ENCODE measurements around the gene PROCA1. TPM values are rescaled to one million over a fixed set of nuclear protein-coding genes. Genes with fewer than 3 reads are reported as not detected.

Gene PROCA1
- total and polyA plus RNA-seq, 2 of the 8 experiments (the other 6 are each of a cell fraction or from before 2014, with no cell fraction given), result 21.2 to 26.3 TPM

DNA sequence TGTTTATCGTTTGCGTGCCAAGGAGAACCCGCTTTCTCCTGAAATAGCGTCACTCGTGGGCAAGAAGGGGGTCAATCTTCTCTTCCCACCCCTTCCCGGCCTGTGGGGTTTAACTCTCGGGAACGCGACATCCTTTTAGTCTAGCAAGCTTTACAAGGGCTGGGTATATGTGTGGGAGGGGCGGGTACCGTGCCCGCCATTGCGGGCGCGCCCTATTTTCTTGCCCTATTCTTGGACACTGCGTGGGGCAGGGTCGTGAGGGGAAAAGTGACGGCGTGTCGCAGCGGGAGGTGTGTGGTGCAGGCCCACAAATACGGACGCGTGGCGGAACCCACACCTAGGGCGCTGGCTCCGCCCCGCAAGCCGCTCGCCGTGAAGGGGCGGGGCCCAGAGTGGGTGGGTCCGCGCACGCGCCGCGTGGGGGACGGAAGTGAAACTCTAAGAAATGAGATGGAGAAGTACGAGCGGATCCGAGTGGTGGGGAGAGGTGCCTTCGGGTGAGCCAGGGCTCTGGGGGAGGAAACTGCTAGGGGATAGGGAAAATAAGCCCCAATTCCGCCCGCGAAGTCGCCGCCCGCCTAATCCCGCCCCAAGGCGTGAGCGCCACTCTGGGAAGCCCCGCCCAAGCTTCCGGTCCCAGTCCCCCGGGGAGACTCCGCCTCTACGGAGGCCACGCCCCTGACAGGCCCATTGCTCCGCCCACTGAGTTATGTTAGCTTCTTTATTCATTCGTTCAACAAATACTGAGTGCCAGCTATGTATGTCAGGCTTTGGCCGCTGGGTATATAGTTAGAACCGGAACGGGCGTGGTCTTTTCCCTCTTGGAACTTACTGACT lies 16.9 kb upstream of the PROCA1 start, which contains the start of gene NEK8 (continued):
- TF ChIP-seq, protein P1, sequence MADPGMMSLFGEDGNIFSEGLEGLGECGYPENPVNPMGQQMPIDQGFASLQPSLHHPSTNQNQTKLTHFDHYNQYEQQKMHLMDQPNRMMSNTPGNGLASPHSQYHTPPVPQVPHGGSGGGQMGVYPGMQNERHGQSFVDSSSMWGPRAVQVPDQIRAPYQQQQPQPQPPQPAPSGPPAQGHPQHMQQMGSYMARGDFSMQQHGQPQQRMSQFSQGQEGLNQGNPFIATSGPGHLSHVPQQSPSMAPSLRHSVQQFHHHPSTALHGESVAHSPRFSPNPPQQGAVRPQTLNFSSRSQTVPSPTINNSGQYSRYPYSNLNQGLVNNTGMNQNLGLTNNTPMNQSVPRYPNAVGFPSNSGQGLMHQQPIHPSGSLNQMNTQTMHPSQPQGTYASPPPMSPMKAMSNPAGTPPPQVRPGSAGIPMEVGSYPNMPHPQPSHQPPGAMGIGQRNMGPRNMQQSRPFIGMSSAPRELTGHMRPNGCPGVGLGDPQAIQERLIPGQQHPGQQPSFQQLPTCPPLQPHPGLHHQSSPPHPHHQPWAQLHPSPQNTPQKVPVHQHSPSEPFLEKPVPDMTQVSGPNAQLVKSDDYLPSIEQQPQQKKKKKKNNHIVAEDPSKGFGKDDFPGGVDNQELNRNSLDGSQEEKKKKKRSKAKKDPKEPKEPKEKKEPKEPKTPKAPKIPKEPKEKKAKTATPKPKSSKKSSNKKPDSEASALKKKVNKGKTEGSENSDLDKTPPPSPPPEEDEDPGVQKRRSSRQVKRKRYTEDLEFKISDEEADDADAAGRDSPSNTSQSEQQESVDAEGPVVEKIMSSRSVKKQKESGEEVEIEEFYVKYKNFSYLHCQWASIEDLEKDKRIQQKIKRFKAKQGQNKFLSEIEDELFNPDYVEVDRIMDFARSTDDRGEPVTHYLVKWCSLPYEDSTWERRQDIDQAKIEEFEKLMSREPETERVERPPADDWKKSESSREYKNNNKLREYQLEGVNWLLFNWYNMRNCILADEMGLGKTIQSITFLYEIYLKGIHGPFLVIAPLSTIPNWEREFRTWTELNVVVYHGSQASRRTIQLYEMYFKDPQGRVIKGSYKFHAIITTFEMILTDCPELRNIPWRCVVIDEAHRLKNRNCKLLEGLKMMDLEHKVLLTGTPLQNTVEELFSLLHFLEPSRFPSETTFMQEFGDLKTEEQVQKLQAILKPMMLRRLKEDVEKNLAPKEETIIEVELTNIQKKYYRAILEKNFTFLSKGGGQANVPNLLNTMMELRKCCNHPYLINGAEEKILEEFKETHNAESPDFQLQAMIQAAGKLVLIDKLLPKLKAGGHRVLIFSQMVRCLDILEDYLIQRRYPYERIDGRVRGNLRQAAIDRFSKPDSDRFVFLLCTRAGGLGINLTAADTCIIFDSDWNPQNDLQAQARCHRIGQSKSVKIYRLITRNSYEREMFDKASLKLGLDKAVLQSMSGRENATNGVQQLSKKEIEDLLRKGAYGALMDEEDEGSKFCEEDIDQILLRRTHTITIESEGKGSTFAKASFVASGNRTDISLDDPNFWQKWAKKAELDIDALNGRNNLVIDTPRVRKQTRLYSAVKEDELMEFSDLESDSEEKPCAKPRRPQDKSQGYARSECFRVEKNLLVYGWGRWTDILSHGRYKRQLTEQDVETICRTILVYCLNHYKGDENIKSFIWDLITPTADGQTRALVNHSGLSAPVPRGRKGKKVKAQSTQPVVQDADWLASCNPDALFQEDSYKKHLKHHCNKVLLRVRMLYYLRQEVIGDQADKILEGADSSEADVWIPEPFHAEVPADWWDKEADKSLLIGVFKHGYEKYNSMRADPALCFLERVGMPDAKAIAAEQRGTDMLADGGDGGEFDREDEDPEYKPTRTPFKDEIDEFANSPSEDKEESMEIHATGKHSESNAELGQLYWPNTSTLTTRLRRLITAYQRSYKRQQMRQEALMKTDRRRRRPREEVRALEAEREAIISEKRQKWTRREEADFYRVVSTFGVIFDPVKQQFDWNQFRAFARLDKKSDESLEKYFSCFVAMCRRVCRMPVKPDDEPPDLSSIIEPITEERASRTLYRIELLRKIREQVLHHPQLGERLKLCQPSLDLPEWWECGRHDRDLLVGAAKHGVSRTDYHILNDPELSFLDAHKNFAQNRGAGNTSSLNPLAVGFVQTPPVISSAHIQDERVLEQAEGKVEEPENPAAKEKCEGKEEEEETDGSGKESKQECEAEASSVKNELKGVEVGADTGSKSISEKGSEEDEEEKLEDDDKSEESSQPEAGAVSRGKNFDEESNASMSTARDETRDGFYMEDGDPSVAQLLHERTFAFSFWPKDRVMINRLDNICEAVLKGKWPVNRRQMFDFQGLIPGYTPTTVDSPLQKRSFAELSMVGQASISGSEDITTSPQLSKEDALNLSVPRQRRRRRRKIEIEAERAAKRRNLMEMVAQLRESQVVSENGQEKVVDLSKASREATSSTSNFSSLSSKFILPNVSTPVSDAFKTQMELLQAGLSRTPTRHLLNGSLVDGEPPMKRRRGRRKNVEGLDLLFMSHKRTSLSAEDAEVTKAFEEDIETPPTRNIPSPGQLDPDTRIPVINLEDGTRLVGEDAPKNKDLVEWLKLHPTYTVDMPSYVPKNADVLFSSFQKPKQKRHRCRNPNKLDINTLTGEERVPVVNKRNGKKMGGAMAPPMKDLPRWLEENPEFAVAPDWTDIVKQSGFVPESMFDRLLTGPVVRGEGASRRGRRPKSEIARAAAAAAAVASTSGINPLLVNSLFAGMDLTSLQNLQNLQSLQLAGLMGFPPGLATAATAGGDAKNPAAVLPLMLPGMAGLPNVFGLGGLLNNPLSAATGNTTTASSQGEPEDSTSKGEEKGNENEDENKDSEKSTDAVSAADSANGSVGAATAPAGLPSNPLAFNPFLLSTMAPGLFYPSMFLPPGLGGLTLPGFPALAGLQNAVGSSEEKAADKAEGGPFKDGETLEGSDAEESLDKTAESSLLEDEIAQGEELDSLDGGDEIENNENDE (IDR thresholded peaks at IDR 0.05; ENCODE audit: insufficient replicate concordance, low read length), result no peak
- TF ChIP-seq GTF2F1 (IDR thresholded peaks at IDR 0.05; ENCODE audit: borderline replicate concordance, low read depth, low read length) (no peak), TEAD4 (IDR thresholded peaks at IDR 0.05; ENCODE audit: low read depth, low read length) (no peak), SP4 (IDR thresholded peaks at IDR 0.05; ENCODE audit: low read length) (peak; percentile 79; the same call in 1 of the 2 replicates), PHF8 (conservative IDR thresholded peaks at IDR 0.05; ENCODE audit: low read depth, low read length) (no peak; the same call in none of the 2 replicates), KDM4A (IDR thresholded peaks at IDR 0.05; ENCODE audit: low read depth, low read length, severe bottlenecking) (no peak), EZH2 (IDR thresholded peaks at IDR 0.05; ENCODE audit: low read depth, low read length, severe bottlenecking) (no peak), CBX8 (IDR thresholded peaks at IDR 0.05; ENCODE audit: borderline replicate concordance, low read depth, low read length) (no peak)
- TF ChIP-seq, protein P2, sequence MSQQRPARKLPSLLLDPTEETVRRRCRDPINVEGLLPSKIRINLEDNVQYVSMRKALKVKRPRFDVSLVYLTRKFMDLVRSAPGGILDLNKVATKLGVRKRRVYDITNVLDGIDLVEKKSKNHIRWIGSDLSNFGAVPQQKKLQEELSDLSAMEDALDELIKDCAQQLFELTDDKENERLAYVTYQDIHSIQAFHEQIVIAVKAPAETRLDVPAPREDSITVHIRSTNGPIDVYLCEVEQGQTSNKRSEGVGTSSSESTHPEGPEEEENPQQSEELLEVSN (IDR thresholded peaks at IDR 0.05), result no peak
